Measurements from ENCODE around the gene NPIPB2. TPM values are rescaled to one million over a fixed set of nuclear protein-coding genes. Genes with fewer than 3 reads are reported as not detected.

Gene NPIPB2
- total and polyA plus RNA-seq, 2 of the 8 experiments (the other 6 are each of a cell fraction or from before 2014, with no cell fraction given), result 7.5 to 8.3 TPM

- WGBS, 2 experiments (ENCODE audit: extremely low coverage in 1 of 2, insufficient coverage in 1 of 2, insufficient read length in 1 of 2, insufficient replicate concordance in 2 of 2, low coverage in 1 of 2, low lambda C conversion rate in 2 of 2, missing lambda C conversion rate in 1 of 2), result 84% methylated on average over 8 of the region's 9 CpGs; no CpG with 5 or more reads in 1 of the 2 experiments
- H3K56ac ChIP-seq (replicated peaks; ENCODE audit: insufficient read length, low read depth, low read length), result no peak overlapping the region
- no peak overlapping the region for H2BK12ac ChIP-seq (ENCODE audit: low read depth, low read length)
- no peaks in the 10 kb centered on the region for H3K27me3 ChIP-seq (replicated peaks in 1 of 4; ENCODE audit: control insufficient read depth in 3 of 4, extremely low read depth in 1 of 4, insufficient read depth in 3 of 4, low read length in 3 of 4)
- no peak overlapping the region for H2BK15ac ChIP-seq (ENCODE audit: low read length)
- H3K27ac ChIP-seq (ENCODE audit: low read depth, low read length), result no peak overlapping the region
- no peak overlapping the region for H4K91ac ChIP-seq (replicated peaks; ENCODE audit: insufficient read length, low read length)
- CTCF ChIA-PET (ENCODE audit: partially characterized antibody), result interaction anchor here (1.1 to 2.8 kb wide), 3 partner anchors 11 to 77 kb away, joined by 3 to 8 read pairs (median 5); no protein-coding TSS in a partner anchor
- H3K9ac ChIP-seq (replicated peaks in 1 of 4; ENCODE audit: extremely low read depth in 1 of 4, low read depth in 3 of 4, low read length in 3 of 4), result no peak overlapping the region
- H2BK5ac ChIP-seq (ENCODE audit: low read depth, low read length), result no peak overlapping the region
- H3K23ac ChIP-seq (ENCODE audit: insufficient read length), result no peak overlapping the region
- DNase-seq (ENCODE audit: low read depth in 1 of 2, low spot score in 2 of 2) (no peak), FAIRE-seq (no peak)
- no peak overlapping the region for H3K4me3 ChIP-seq (ENCODE audit: extremely low read depth in 1 of 4, insufficient read depth in 2 of 4, low read depth in 3 of 4, low read length in 4 of 4)
- no peak overlapping the region for H4K5ac ChIP-seq (ENCODE audit: insufficient read length, low read depth, low read length)
- POLR2A ChIA-PET (ENCODE audit: partially characterized antibody), result no interaction called here
- H3K4me2 ChIP-seq (ENCODE audit: insufficient read depth in 1 of 2, low read depth in 2 of 2, low read length in 2 of 2), result no peak overlapping the region
- no peaks in the 10 kb centered on the region for H3K79me2 ChIP-seq (ENCODE audit: control insufficient read depth in 1 of 2, insufficient read depth in 2 of 2, low read length in 2 of 2)
- no peak overlapping the region for H3K14ac ChIP-seq (ENCODE audit: insufficient read length)
- H3K4me1 ChIP-seq (replicated peaks in 1 of 4; ENCODE audit: control insufficient read depth in 3 of 4, insufficient read depth in 4 of 4, low read length in 3 of 4), result peaks cover 0 to 6% (median 2%) of the 10 kb centered on the region in 4 experiments; a peak in 3 of 7 replicates
- peaks cover 11% of the 10 kb centered on the region for H3K23me2 ChIP-seq (ENCODE audit: low read depth, low read length)
- H3K4ac ChIP-seq (replicated peaks; ENCODE audit: insufficient read length, low read depth, low read length), result no peak overlapping the region
- H4K20me1 ChIP-seq (replicated peaks in 1 of 2; ENCODE audit: control insufficient read depth in 1 of 2, insufficient read depth in 2 of 2, low read length in 2 of 2), result no peaks in the 10 kb centered on the region
- H3K18ac ChIP-seq (ENCODE audit: extremely low read depth, low read length), result no peak overlapping the region
- H3K36me3 ChIP-seq (ENCODE audit: control insufficient read depth in 2 of 4, insufficient read depth in 4 of 4, low read length in 3 of 4), result no peaks in the 10 kb centered on the region
- no peak overlapping the region for H2AFZ ChIP-seq (ENCODE audit: low read length)
- no peak overlapping the region for H2BK20ac ChIP-seq (ENCODE audit: low read length)
- no peaks in the 10 kb centered on the region for H3K9me3 ChIP-seq (ENCODE audit: insufficient read depth in 2 of 2, low read depth in 1 of 2, low read length in 1 of 2)
- H2AK5ac ChIP-seq (ENCODE audit: low read depth, low read length), result no peak overlapping the region
- no peak overlapping the region for H4K8ac ChIP-seq (ENCODE audit: extremely low read depth, insufficient read depth, low read length)
- H3K79me1 ChIP-seq (ENCODE audit: low read depth, low read length), result no peaks in the 10 kb centered on the region; the same call in 1 of the 2 replicates
- H2BK120ac ChIP-seq (replicated peaks; ENCODE audit: low read depth, low read length), result no peak overlapping the region
- TF ChIP-seq NRF1 (IDR thresholded peaks at IDR 0.05; ENCODE audit: low read depth, low read length), result no peak
- TF ChIP-seq JUN (IDR thresholded peaks at IDR 0.05; ENCODE audit: low read depth, low read length), result no peak
Measured at GRCh38 chr16:11979013-11979672, 37.3 kb upstream of the NPIPB2 start.

Data from H1 (cell line).